Measurements from ENCODE around the gene CHRM3.
A peak's percentile ranks its signal among the peaks of the same experiment; 100 is the strongest.

The CHRM3 gene

DNA sequence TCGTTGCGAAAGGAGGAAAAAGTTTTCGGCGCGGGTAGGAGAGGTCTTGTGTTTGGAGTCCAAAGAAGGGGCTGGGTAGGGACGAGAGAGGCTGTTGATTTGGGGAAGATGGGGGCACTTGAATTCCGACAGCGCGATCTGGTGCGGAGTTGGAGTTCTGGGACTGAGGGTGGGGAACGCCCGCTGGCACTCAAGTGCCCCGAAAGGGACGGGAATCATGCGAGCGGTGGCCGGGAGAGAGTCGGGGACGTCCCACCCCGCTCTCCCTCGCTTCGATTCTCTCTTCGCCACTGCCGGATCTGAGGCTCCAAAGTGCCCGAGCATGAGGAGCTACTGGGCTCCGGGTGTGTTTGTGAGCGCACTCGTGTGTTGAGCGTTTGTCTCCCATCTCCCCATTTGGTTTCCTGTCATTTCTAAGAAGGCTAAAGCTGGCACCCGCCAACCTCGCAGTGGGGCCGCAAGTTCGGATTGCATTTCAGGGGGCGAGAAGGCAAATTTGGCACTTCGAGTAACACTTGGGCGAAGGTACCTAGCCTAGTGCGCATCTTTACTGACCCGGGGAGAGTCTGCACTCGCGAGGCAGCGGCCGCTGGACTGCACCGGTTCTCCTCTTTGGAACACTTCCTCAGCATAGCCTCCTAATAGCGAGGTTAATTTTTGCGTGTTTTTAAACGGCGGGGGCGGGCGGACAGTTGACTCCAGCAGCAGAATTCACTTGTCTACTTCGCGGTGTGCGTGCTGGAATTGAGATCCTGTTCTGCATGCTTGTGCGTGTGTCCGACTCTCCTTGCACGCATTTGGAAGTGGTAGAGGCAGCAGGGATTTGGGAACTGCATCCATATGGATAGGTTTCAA lies 1.2 kb downstream of the CHRM3 start:
- H3K27ac Mint-ChIP-seq = no peak overlapping the region
- peak overlapping the region; percentile 71 for H3K4me3 Mint-ChIP-seq
- DNase-seq (ENCODE audit: low spot score in 2 of 2) (peak in 1 of 2 donors; percentile 50), ATAC-seq (peak; percentile 42)
- H3K9me3 Mint-ChIP-seq = no peaks in the 10 kb centered on the region
- H3K36me3 Mint-ChIP-seq = peaks cover 7% of the 10 kb centered on the region
- peaks cover 21% of the 10 kb centered on the region for H3K4me1 Mint-ChIP-seq

DNA sequence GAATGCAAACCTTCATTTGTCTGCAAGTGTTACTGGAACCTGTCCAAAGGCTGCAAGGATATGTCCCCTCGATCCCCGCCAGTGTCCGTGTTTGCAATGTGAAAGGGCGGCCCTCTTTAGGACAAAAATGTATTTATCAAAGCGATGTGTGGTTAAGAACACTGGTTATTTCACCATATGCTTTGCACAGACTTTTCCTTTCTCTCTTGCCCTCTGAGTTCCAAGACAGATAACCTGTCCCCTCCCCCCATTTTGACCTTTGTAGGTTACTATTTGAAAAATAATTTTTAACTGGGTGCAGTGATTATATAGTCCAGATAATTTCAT lies 1.8 kb downstream of the CHRM3 start:
- H3K36me3 Mint-ChIP-seq = peaks cover 7% of the 10 kb centered on the region
- ATAC-seq (no peak), DNase-seq (ENCODE audit: low spot score in 2 of 2) (no peak)
- no peaks in the 10 kb centered on the region for H3K9me3 Mint-ChIP-seq
- no peak overlapping the region for H3K4me3 Mint-ChIP-seq
- peaks cover 21% of the 10 kb centered on the region for H3K4me1 Mint-ChIP-seq
- no peak overlapping the region for H3K27ac Mint-ChIP-seq

DNA sequence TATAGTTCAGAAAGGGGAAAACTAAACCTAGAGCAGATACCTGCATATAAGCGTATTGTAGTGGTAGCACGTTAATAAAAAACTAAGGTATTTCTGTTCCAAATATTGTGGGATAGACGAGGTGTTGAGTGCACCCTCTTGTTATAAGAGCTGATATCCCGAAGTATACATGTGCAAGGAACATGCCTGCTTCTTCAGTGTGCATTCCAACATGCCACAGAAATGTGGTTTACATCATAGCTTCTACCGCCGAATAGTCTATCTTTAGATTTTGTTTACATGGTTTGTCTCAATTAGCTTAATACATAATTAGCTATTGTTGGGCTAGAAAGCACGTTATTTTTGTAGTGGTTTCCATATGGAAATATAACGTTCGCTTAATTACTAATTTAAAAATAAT lies 2.2 kb downstream of the CHRM3 start:
- H3K36me3 Mint-ChIP-seq = peaks cover 7% of the 10 kb centered on the region
- H3K4me1 Mint-ChIP-seq = peaks cover 21% of the 10 kb centered on the region
- no peak overlapping the region for H3K4me3 Mint-ChIP-seq
- DNase-seq (ENCODE audit: low spot score in 2 of 2) (no peak), ATAC-seq (no peak)
- no peaks in the 10 kb centered on the region for H3K9me3 Mint-ChIP-seq
- H3K27ac Mint-ChIP-seq = no peak overlapping the region

DNA sequence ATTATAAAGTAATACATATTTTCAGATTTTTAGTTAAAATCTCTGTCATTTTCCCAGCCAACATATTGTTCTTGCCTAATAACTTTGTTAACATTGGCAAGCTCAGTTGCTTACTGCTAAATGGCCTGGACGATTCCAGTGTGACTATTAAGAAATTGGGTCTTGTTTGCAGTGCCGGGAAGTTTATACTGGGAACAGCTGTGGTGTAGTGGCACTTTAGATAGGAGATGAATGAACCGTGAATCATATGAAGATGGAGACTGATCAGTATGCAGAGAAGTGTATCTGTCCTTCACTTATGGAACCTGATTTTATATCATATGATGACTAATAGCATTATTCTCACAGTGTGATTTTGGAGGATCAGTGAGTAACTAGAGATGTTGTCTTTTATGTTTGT lies 3.3 kb downstream of the CHRM3 start:
- H3K4me1 Mint-ChIP-seq = peaks cover 21% of the 10 kb centered on the region

DNA sequence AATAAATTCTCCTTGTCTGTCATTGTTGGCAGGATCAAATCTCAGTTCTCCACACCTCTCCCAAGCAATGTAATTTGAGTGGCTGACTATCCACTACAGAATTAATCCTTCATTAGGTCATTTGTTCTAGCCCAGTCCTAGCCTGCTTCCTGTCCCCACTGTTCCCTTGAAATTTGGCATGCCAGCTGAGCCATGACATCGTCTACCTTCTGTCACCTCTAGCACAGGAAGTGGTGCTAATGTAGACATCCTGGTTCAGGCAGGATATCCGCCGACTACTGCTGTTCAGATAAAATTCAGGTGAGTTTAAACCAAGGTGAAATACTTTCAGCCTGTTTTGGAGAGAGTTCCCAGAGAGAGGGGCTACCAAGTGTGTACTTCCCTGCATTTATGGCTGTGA lies 5.9 kb downstream of the CHRM3 start:
- Mint-ChIP-seq H3K4me3 (no peak overlapping the region), H3K36me3 (no peaks in the 10 kb centered on the region)
- DNase-seq (ENCODE audit: low spot score in 2 of 2) = no peak

More for the DNA sequence above, 3.3 kb downstream of the CHRM3 start:
- peaks cover 7% of the 10 kb centered on the region for H3K36me3 Mint-ChIP-seq
- ATAC-seq = no peak
- H3K4me3 Mint-ChIP-seq = no peak overlapping the region
- no peak overlapping the region for H3K27ac Mint-ChIP-seq
- no peaks in the 10 kb centered on the region for H3K9me3 Mint-ChIP-seq
- no peak for DNase-seq (ENCODE audit: low spot score in 2 of 2)

DNA sequence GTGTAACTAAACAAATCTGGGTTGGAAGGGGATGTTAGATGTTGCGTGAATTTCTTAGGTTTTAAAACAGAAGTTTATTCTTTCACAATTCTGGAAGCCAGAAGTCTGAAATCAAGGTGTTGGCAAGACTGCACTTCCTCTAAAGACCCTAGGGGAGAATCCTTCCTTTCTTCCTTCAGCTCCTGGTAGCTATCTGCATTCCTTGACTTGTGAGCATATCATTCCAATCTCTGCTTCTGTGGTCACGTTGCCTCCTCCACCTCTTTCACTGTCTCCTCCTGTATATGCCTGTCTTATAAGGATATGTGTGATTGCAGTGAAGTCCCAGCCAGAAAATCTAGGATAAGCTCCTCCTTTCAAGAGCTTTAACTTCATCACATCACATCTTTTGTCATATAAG lies 7.7 kb downstream of the CHRM3 start:
- Mint-ChIP-seq H3K9me3 (no peaks in the 10 kb centered on the region), H3K4me3 (no peak overlapping the region)

More for the DNA sequence above, 5.9 kb downstream of the CHRM3 start:
- no peak overlapping the region for H3K27ac Mint-ChIP-seq
- no peaks in the 10 kb centered on the region for H3K9me3 Mint-ChIP-seq
- peaks cover 8% of the 10 kb centered on the region for H3K4me1 Mint-ChIP-seq
- ATAC-seq = no peak

DNA sequence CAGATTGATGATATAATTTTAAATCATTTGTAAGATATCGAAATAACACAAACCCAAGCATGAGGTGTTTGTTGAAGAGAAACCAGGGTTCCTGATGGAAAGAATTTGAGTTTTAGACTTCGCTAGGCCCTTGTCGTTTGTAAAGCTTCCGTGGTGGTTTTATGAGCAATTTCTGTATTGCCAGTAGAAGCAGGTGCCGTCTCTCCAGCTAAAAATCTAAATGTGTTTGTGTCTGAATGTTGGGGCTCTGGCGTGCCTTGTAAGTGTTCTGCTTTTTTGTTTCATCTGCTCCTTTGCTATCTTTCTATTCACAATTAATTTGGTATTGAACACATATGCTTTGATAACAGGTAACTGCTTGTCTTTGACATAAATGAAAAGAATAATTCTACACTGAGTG lies 27.5 kb downstream of the CHRM3 start:
- DNase-seq (ENCODE audit: low spot score in 2 of 2) (no peak), ATAC-seq (no peak)
- Mint-ChIP-seq H3K36me3 (no peaks in the 10 kb centered on the region), H3K9me3 (peaks cover 2% of the 10 kb centered on the region), H3K27ac (no peak overlapping the region), H3K4me3 (no peak overlapping the region), H3K4me1 (no peaks in the 10 kb centered on the region)

More for the DNA sequence above, 7.7 kb downstream of the CHRM3 start:
- DNase-seq (ENCODE audit: low spot score in 2 of 2) (no peak), ATAC-seq (no peak)
- H3K36me3 Mint-ChIP-seq = no peaks in the 10 kb centered on the region
- no peak overlapping the region for H3K27ac Mint-ChIP-seq
- H3K4me1 Mint-ChIP-seq = peaks cover 6% of the 10 kb centered on the region

DNA sequence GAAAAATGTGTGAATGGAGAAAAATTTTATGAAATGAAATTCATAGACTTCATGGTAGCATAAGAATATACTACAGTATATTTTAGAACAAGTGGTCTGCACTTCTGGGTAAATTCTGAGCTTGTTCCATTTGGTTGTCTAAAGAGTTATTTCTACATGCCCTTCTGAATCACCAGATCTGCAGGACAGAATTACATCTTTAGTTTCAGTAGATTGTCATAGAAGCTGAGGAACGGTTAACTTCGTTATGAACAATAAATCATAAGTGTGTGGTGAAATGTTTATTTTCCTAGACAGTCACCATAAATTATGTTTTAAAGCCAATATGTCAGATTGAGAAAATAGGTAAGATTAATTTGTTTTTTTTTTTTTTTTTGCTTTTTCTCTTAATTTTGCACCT lies 30.9 kb downstream of the CHRM3 start:
- ATAC-seq = no peak
- H3K27ac Mint-ChIP-seq = no peak overlapping the region
- H3K4me3 Mint-ChIP-seq = no peak overlapping the region
- peaks cover 1% of the 10 kb centered on the region for H3K9me3 Mint-ChIP-seq
- no peak for DNase-seq (ENCODE audit: low spot score in 2 of 2)
- H3K36me3 Mint-ChIP-seq = no peaks in the 10 kb centered on the region
- H3K4me1 Mint-ChIP-seq = no peaks in the 10 kb centered on the region

DNA sequence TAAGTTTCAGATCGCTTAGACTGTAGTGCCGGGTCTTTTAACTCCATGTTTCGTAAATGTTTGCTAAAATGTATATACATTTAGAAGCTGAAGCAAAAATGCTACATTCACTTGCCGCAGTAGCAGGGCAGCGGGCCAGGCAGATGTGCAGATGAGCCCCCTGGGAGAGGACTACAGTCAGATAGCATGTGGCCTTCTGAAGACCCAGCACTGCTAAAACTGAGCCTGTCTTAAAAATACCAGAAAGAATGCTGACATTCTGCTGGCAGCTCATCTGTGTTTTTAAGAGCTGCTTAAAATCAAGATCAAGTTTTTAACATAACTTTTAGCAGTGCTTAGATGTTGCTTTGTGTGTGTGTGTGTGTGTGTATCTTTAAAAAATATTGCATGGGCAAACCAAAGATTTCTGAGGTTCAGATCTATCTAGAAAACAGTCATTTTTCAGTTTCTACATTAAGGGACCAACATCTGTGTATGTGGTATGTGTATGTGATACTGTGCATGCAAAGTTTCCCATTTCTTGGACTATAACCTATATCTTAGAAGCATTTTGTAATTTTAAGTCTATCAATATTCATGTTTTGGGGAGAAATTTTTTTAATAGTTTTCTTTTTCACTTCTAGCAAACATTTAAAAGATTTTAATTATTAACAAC lies 31.7 kb downstream of the CHRM3 start:
- Mint-ChIP-seq H3K4me3 (no peak overlapping the region), H3K36me3 (no peaks in the 10 kb centered on the region), H3K4me1 (no peaks in the 10 kb centered on the region), H3K9me3 (no peaks in the 10 kb centered on the region), H3K27ac (no peak overlapping the region)
- ATAC-seq = no peak
- DNase-seq (ENCODE audit: low spot score in 2 of 2) = no peak

DNA sequence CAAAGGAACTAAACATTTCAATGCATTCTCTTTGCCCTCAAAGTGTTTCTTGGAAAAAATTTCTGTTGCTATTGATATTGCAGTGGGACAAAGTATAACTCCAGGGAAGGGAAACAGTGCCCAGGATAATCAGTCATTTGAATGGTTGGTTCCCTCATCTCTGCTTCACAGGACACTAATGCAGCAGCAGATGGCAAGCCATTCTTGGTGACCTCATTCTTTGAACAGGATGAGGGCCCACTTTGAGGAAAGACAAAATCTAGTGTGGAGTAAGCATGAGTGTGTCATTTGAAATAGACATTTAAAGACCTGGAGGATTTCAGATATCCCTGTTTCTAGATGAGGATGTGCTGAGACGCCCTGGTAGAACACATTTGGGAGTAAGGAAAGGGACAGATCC lies 32.3 kb downstream of the CHRM3 start:
- no peak for ATAC-seq
- Mint-ChIP-seq H3K9me3 (no peaks in the 10 kb centered on the region), H3K4me1 (no peaks in the 10 kb centered on the region), H3K27ac (no peak overlapping the region), H3K36me3 (no peaks in the 10 kb centered on the region), H3K4me3 (no peak overlapping the region)
- DNase-seq (ENCODE audit: low spot score in 2 of 2) = no peak

DNA sequence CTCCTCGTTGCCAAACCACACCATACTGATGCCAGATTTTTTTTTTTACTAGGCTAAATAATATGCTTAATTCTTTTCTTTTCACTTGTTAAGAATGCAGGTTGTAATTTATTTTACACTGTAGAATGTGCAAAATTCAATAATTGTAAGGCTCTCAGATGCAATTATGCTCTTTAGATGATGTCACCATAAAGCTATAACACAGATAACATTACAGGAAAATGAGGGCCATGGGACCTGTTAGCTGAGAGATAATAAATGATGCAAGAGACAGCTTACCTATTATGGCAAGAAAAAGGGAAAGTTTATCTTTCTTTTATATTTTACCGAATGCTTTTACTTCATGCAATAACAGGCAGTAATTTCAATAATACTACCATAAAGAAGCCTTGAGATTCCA lies 35.4 kb downstream of the CHRM3 start:
- no peak for ATAC-seq
- H3K36me3 Mint-ChIP-seq = no peaks in the 10 kb centered on the region
- no peak for DNase-seq (ENCODE audit: low spot score in 2 of 2)
- H3K4me3 Mint-ChIP-seq = no peak overlapping the region
- no peak overlapping the region for H3K27ac Mint-ChIP-seq
- no peaks in the 10 kb centered on the region for H3K9me3 Mint-ChIP-seq
- H3K4me1 Mint-ChIP-seq = no peaks in the 10 kb centered on the region

DNA sequence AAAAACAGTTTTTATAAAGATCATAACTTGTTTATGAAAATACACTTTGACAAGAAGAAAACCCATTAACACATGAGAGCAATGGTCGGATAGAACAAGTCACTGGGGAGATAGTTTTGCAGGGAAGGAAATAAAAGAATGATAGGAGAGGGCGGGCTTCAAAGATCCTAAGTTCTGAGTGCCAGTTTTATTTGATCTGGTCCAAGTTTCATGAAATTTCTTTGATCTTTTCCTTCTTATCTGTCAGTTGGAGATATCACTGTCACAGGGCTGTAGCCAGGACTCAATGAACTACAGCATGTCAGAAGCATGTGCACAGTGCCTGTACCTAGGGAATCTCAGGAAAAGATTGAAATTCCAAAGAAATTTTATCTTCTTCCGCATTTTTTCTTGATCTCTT lies 36.5 kb downstream of the CHRM3 start:
- Mint-ChIP-seq H3K36me3 (no peaks in the 10 kb centered on the region), H3K4me1 (no peaks in the 10 kb centered on the region), H3K4me3 (no peak overlapping the region), H3K9me3 (no peaks in the 10 kb centered on the region), H3K27ac (no peak overlapping the region)
- ATAC-seq (no peak), DNase-seq (ENCODE audit: low spot score in 2 of 2) (no peak)

DNA sequence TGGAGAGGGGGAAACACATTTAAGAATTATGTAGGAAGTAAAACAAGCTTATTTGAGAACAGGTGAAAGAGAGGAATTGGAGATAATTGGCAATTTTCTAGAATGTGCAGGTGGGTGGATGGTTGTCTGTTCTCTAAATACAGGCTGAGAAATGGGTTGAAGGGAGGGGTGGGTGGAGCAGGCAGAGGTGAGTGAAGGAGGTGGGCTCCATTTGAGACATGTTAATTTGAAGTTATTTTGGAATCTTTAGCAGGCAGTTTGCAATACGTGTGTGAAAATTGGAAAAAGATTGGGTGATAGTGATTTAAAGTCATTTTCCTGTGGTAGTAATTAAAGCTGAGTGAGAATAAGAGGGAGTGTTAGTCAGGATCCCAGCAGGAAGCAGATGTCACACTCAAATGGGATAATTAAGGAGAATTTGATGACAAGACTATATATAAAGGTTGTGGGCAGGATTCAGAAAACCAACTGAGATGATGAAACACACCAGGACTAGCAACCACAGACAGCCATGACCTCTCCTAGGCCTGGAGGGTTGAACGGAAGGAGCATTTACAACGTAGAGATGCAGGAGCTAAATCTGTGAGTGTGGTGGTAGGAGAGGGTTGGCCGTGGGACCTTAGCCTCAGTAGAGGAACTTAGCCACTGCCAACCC lies 40.6 kb downstream of the CHRM3 start:
- Mint-ChIP-seq H3K27ac (no peak overlapping the region), H3K9me3 (no peaks in the 10 kb centered on the region), H3K4me3 (no peak overlapping the region), H3K36me3 (no peaks in the 10 kb centered on the region), H3K4me1 (no peaks in the 10 kb centered on the region)
- DNase-seq (ENCODE audit: low spot score in 2 of 2) (no peak), ATAC-seq (no peak)

DNA sequence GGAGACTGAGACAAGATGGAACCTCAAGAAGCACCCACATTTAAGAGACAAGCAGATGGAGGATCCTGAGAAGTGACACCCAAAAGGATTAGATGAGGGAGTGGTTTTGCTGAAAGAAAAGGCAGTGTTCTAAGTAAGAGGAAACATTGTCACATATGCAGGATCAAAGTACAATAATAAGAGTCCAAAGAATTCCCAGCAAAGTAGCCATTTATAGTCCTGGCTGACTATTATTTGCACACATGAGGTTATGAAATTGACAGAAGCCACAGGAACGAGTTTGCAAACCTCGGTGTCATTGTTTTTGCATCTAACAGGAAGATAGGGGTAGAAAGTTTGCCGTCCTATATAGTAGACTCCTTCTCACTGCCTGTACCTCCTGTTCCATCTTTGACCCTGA lies 41.3 kb downstream of the CHRM3 start:
- no peak for ATAC-seq
- H3K4me3 Mint-ChIP-seq = no peak overlapping the region

DNA sequence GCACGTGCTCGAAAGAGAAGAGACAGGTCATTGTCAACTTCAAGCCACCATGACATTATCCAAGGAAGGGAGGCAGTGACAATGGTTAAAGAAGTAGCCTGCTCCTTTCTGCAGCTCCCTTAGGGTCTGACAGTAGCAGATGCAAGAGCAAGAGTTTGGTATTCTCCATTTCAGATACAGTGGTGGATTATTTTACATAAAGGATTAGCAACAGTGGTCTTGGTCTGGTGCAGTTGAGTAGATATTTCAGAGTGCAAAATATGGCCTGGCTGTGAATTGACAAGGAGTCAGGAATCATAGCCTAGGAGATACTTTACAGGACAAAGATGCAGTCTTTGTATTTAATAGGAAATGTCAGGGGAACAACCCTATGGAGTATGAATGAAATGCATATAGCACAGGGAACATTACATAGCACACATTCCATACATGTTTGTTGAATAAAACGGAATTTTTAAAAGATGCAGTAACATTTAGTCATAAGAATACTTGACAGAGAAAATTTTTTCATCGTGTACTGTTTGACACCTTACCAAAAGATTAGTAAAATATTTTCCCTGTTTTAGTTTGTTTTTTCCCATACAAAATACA lies 41.8 kb downstream of the CHRM3 start:
- Mint-ChIP-seq H3K4me1 (no peaks in the 10 kb centered on the region), H3K9me3 (no peaks in the 10 kb centered on the region), H3K27ac (no peak overlapping the region), H3K36me3 (no peaks in the 10 kb centered on the region), H3K4me3 (no peak overlapping the region)
- DNase-seq (ENCODE audit: low spot score in 2 of 2) = no peak
- ATAC-seq = no peak

More for the DNA sequence above, 41.3 kb downstream of the CHRM3 start:
- H3K9me3 Mint-ChIP-seq = no peaks in the 10 kb centered on the region
- DNase-seq (ENCODE audit: low spot score in 2 of 2) = no peak
- no peaks in the 10 kb centered on the region for H3K36me3 Mint-ChIP-seq
- no peak overlapping the region for H3K27ac Mint-ChIP-seq
- no peaks in the 10 kb centered on the region for H3K4me1 Mint-ChIP-seq
